HUDEP-2 (cell line): Measurements from ENCODE around the gene DSPP.

Source experiments
- DNase-seq, 76 experiments: peaks; one replicate each; lab custom pipeline; 2025; ENCODE audit not compliant: unreplicated experiment in 76 of 76; lab: John Stamatoyannopoulos, UW

Gene DSPP

DNA sequence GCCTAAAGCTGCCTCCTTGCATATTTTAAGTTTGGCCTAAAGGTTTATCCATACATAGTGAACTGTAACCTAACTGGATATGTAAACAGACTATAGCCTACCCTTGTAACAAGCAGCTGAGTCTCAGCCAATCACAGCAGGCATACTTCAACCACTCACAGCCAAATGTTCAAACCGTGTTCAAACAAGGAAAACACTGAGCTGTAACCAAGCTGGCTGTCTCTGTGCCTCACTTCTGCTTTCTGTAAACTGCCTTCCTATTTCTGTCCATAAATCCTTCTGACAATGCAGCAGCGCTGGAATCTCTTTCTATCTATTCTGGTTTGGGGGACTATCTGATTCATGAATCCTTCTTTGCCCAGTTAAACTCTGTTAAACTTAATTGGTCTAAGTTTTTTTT is 16.4 kb downstream of the DSPP start:
- DNase-seq, result no peak

GRCh38 chr4:87631668-87632067 is 23.3 kb downstream of the DSPP start:
- no peak for DNase-seq

DNA sequence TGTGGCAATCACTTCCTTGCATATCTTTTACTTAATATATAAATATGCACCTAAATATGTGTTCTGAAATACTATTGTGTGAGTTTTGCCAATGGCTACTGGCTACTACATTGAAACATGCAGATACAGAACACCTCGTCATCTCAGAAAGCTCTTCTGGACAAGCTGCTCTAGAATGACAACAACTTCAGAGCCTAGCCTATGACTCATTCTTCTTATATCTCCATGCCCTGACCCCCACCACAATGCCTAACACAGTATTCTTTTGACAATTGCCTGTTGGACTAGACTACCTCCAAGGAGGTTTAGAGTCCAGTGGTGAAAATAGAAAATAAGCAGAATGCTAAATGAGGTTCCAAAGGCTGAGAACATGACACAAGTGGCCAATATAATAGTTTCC is 24.1 kb downstream of the DSPP start:
- no peak for DNase-seq

- no peak for DNase-seq
Observed at GRCh38 chr4:87633243-87633642, 24.9 kb downstream of the DSPP start.

DNA sequence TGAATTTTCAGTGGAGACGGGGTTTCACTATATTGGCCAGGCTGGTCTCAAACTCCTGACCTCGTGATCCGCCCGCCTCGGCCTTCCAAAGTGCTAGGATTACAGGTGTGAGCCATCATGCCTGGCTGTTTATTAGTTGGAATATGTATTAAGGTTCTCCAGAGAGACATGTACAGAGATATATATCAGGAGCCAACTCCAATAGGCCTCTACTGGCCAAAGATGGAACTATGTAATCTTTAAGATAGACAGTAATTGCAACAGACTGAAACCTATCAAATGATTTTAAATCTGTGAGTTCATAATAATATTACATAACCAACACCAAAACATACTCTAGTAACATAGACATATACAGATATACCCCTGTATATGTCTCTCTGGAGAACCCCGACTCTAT is 36.0 kb downstream of the DSPP start:
- DNase-seq, result no peak

DNA sequence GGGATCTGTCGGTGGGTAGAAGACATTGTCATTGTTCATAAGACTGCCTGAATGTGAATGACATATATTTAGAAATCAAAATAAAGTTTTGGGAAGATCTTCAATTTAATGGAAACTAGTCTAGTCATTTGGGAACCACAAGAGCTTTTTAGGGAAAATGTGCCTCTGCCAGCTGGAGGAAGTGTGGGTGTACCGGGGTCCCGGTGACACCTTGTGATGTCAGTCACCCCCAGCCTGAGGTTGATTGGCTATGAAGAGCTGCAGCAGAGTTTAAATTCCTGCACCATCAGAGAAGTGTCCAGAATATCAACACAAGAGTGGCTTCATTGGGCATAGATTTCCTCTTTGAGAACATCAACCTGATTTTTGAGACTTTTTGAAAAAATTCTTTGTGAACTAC is 41.7 kb downstream of the DSPP start, which contains the start of gene DMP1:
Gene DMP1, plus strand, starts transcription at position 301 of the 400 bp plus-strand sequence. CDS start 6,213 bp downstream, outside the sequence.
- DNase-seq, result no peak

DNA sequence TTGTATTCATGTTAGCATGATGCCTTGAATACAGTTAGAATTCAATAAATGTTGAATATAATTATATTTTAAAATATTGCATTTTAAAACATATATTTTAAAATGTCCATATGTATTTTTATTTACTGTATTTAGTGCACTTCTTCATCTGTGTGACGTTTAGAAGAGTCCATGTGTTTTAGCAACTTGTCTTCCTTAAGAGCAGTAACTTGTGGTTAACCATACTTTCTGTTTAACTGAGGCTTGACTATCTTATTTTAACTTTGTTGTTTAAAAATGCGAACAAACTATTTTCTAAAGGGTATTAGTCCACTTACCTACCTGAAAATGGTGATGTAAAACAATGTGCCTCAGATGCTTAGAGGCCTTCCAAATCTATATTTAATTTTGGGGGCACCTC is 42.6 kb downstream of the DSPP start:
- DNase-seq, result no peak

DNA sequence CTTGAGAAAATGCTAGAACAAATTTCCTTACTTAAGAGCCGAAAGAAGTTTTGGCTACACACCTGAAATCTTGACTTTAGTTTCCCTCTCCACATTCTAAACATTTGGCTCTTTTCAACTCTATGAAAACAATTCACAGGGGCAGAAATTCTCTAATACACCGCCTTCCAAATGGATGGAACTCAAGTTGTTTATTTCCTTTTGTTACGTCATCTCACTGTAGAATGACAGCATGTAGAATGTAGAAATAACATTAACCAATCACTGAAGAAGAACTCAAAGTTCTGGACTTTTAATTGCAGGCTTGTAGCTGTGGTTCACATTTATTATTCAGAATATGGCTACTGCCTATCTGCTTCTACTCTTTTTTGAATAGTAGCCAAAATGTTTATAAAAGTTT is 43.6 kb downstream of the DSPP start:
- DNase-seq, result no peak

DNA sequence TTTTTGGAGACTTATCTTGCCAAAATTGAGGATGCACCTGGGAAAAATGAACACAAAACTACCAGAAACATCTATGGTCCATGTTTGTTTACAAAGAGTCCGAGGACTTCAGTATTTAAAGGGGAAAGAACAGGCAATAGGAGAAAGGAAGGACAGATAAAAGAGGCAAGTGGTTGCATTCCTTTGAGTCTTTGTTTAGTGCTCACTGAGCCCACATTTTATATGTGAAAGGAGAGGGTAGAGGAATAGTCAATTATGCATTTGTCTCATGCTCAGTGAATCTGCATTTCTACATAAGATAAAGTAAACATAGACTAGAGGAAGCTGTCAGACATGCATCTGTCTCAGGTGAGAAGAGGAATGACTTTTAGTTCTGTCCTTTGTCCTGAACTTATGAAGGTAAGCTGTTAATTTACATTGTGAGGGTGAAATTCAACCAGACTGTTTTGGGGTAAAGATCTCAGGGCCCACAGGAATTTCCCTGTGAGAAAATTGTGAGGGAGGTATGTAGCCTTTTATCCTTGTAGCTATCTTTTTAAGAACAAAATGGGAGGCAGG is 46.2 kb downstream of the DSPP start:
- no peak for DNase-seq

DNA sequence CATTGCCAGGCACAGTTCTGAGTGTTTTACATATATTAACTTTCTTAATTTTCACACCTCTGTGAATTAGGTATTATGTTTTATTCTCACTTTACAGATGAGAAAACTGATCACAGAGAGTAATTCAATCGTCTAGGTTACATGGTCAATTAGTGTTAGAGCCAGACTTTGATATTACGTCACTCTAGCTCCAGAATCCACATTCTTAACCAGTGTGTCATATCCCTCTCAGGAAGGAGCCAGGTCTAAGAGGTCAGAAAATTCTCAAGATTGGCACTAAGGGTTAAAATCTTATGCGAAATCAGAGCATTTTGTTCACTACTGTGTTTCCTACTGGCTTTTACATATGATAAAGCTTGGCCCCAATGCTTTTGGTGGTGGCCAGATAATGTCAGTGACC is 49.2 kb downstream of the DSPP start:
- DNase-seq, result no peak

- no peak for DNase-seq
Observed at GRCh38 chr4:87659247-87659931, 51.1 kb downstream of the DSPP start.

GRCh38 chr4:87662871-87663270 is 54.5 kb downstream of the DSPP start:
- no peak for DNase-seq
